ENCODE results near the gene SGMS1.
A peak's percentile ranks its signal among the peaks of the same experiment; 100 is the strongest.

The SGMS1 gene

DNA sequence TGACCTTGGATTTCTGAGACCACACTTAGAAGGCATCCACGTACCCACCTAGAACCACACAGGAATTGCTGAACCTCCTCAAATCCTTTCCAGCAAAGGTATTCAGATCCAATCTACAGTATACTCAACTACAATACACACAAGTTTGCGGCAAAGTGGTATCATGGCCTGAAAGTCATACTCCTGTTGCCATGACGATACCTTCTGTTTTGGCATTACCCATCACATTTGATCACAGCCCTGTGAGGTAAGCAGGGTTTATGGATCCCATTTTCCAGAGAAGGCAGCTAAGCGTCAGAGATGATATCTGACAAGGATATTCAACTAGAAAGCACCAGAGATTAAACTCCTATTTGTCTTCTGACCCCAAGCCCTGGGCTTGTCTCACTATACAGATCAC is 32.8 kb downstream of the SGMS1 start:
- Histone ChIP-seq H3K36me3 (ENCODE audit: control insufficient read depth in 1 of 2, insufficient read depth in 2 of 2, low read depth in 1 of 2, low read length in 2 of 2) (peaks cover 5 to 14% of the 10 kb centered on the region in 2 experiments), H3K4me2 (ENCODE audit: low read length, poor library complexity, severe bottlenecking) (no peak overlapping the region), H3K4me1 (ENCODE audit: control insufficient read depth, insufficient read depth, low read depth, low read length) (no peaks in the 10 kb centered on the region), H3K9me3 (ENCODE audit: control insufficient read depth, low read length) (no peaks in the 10 kb centered on the region), H3K27ac (ENCODE audit: low read length, poor library complexity, severe bottlenecking) (no peak overlapping the region), H4K91ac (ENCODE audit: low read length) (no peak overlapping the region), H2BK15ac (ENCODE audit: low read depth, poor library complexity, severe bottlenecking) (no peak overlapping the region), H3K18ac (ENCODE audit: low read depth in 1 of 2, low read length in 2 of 2) (no peak overlapping the region), H3K4ac (ENCODE audit: low read depth in 1 of 2, low read length in 2 of 2) (no peak overlapping the region), H4K8ac (ENCODE audit: low read length) (no peak overlapping the region), H2BK5ac (ENCODE audit: low read depth, low read length, poor library complexity, severe bottlenecking) (no peak overlapping the region), H2BK12ac (ENCODE audit: low read length in 2 of 2) (no peak overlapping the region), H2AK5ac (ENCODE audit: low read length, severe bottlenecking) (no peak overlapping the region), H3K23ac (ENCODE audit: low read length in 2 of 2) (no peak overlapping the region), H3K27me3 (ENCODE audit: control insufficient read depth in 1 of 2, insufficient read depth in 1 of 2, low read length in 2 of 2) (no peaks in the 10 kb centered on the region), H3K79me1 (replicated peaks; ENCODE audit: low read length, poor library complexity, severe bottlenecking) (peaks cover 15% of the 10 kb centered on the region), H3K9ac (ENCODE audit: low read length) (no peak overlapping the region), H2AFZ (ENCODE audit: low read depth, low read length) (no peak overlapping the region), H2BK120ac (ENCODE audit: low read depth, low read length) (no peak overlapping the region), H3K14ac (ENCODE audit: low read length in 2 of 2) (no peak overlapping the region), H3K4me3 (ENCODE audit: insufficient read depth in 1 of 2, low read depth in 1 of 2, low read length in 2 of 2) (no peak overlapping the region)
- no peak for DNase-seq
- WGBS, result 96% methylated on average over 4 of the region's 4 CpGs

DNA sequence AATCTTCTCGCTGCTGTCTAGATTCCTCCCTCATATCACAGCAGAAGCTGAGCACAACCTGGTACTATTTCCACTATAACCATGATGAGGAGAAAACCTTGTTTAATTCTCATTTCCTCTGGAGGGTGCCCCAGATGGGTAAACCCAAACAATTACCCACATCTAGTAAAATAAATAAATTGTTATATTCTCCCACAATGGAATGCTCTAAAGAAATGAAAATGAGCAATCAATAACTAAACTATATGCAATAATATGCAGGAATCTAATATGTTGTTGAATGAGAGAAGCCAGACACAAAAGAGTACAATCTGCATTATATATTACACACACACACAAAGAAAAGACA is 37.0 kb downstream of the SGMS1 start:
- Histone ChIP-seq H3K9ac (ENCODE audit: low read length) (no peak overlapping the region), H2BK120ac (ENCODE audit: low read depth, low read length) (no peak overlapping the region), H4K91ac (ENCODE audit: low read length) (no peak overlapping the region), H3K4ac (ENCODE audit: low read depth in 1 of 2, low read length in 2 of 2) (no peak overlapping the region), H2BK5ac (ENCODE audit: low read depth, low read length, poor library complexity, severe bottlenecking) (no peak overlapping the region), H3K27ac (ENCODE audit: low read length, poor library complexity, severe bottlenecking) (no peak overlapping the region), H3K4me2 (ENCODE audit: low read length, poor library complexity, severe bottlenecking) (no peak overlapping the region), H3K14ac (ENCODE audit: low read length in 2 of 2) (no peak overlapping the region), H3K4me3 (ENCODE audit: insufficient read depth in 1 of 2, low read depth in 1 of 2, low read length in 2 of 2) (no peak overlapping the region), H3K36me3 (ENCODE audit: control insufficient read depth in 1 of 2, insufficient read depth in 2 of 2, low read depth in 1 of 2, low read length in 2 of 2) (peaks cover 5 to 14% of the 10 kb centered on the region in 2 experiments), H2AFZ (ENCODE audit: low read depth, low read length) (no peak overlapping the region), H4K8ac (ENCODE audit: low read length) (no peak overlapping the region), H3K27me3 (ENCODE audit: control insufficient read depth in 1 of 2, insufficient read depth in 1 of 2, low read length in 2 of 2) (no peaks in the 10 kb centered on the region), H2BK15ac (ENCODE audit: low read depth, poor library complexity, severe bottlenecking) (no peak overlapping the region), H3K23ac (ENCODE audit: low read length in 2 of 2) (no peak overlapping the region), H2BK12ac (ENCODE audit: low read length in 2 of 2) (no peak overlapping the region), H3K4me1 (ENCODE audit: control insufficient read depth, insufficient read depth, low read depth, low read length) (peaks cover 2% of the 10 kb centered on the region), H3K79me1 (replicated peaks; ENCODE audit: low read length, poor library complexity, severe bottlenecking) (peaks cover 13% of the 10 kb centered on the region), H2AK5ac (ENCODE audit: low read length, severe bottlenecking) (no peak overlapping the region), H3K9me3 (ENCODE audit: control insufficient read depth, low read length) (no peaks in the 10 kb centered on the region), H3K18ac (ENCODE audit: low read depth in 1 of 2, low read length in 2 of 2) (no peak overlapping the region)
- DNase-seq, result no peak
- 30% methylated on average over 1 of the region's 1 CpG for WGBS

DNA sequence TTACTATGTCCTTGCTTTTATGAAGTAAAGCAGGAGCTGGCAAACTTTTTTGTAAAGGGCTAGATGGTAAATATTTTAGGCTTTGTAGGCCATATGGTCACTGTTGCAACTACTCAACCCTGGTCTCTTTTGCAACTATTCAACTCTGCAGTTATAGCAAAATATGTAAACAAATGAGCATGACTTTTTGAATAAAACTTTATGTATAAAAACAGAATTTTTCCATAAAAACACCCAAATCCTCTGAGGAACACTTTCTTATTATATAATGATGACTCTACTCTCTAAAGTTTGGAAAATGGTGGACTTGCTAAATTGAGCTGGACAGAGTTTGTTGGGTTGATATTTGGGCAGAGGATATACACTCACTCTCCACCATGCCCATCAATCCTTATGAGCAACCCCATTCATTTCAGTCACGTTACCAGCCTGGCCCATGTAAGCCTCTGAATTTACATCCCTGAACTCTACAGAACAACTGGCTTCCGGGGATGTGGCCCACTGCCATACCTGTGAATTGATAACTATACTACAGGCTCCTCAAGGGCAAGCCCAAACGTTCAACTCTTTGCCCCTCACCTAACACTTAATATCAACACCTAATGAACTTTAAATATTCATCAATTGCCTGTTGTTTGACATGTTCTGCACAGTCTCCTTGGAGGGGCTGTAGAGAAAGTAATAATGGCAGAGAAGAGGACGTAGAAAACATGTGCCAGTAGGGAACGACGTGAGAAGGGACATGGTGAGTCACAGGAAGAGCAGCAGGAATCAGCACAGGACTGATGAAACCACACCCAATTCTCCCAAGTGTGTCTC is 37.6 kb downstream of the SGMS1 start:
- Histone ChIP-seq H2BK5ac (ENCODE audit: low read depth, low read length, poor library complexity, severe bottlenecking) (no peak overlapping the region), H2BK120ac (ENCODE audit: low read depth, low read length) (no peak overlapping the region), H3K36me3 (ENCODE audit: control insufficient read depth in 1 of 2, insufficient read depth in 2 of 2, low read depth in 1 of 2, low read length in 2 of 2) (peaks cover 5 to 14% of the 10 kb centered on the region in 2 experiments), H2BK12ac (ENCODE audit: low read length in 2 of 2) (no peak overlapping the region), H2BK15ac (ENCODE audit: low read depth, poor library complexity, severe bottlenecking) (no peak overlapping the region), H3K14ac (ENCODE audit: low read length in 2 of 2) (no peak overlapping the region), H3K18ac (ENCODE audit: low read depth in 1 of 2, low read length in 2 of 2) (no peak overlapping the region), H3K9me3 (ENCODE audit: control insufficient read depth, low read length) (no peaks in the 10 kb centered on the region), H2AFZ (ENCODE audit: low read depth, low read length) (no peak overlapping the region), H4K8ac (ENCODE audit: low read length) (no peak overlapping the region), H3K27ac (ENCODE audit: low read length, poor library complexity, severe bottlenecking) (no peak overlapping the region), H2AK5ac (ENCODE audit: low read length, severe bottlenecking) (no peak overlapping the region), H4K91ac (ENCODE audit: low read length) (no peak overlapping the region), H3K4ac (ENCODE audit: low read depth in 1 of 2, low read length in 2 of 2) (no peak overlapping the region), H3K27me3 (ENCODE audit: control insufficient read depth in 1 of 2, insufficient read depth in 1 of 2, low read length in 2 of 2) (no peaks in the 10 kb centered on the region), H3K4me1 (ENCODE audit: control insufficient read depth, insufficient read depth, low read depth, low read length) (peaks cover 2% of the 10 kb centered on the region), H3K23ac (ENCODE audit: low read length in 2 of 2) (no peak overlapping the region), H3K9ac (ENCODE audit: low read length) (no peak overlapping the region), H3K4me3 (ENCODE audit: insufficient read depth in 1 of 2, low read depth in 1 of 2, low read length in 2 of 2) (no peak overlapping the region), H3K79me1 (replicated peaks; ENCODE audit: low read length, poor library complexity, severe bottlenecking) (peaks cover 12% of the 10 kb centered on the region), H3K4me2 (ENCODE audit: low read length, poor library complexity, severe bottlenecking) (no peak overlapping the region)
- WGBS, result 44% methylated on average over 5 of the region's 6 CpGs
- peak; percentile 58 for DNase-seq

DNA sequence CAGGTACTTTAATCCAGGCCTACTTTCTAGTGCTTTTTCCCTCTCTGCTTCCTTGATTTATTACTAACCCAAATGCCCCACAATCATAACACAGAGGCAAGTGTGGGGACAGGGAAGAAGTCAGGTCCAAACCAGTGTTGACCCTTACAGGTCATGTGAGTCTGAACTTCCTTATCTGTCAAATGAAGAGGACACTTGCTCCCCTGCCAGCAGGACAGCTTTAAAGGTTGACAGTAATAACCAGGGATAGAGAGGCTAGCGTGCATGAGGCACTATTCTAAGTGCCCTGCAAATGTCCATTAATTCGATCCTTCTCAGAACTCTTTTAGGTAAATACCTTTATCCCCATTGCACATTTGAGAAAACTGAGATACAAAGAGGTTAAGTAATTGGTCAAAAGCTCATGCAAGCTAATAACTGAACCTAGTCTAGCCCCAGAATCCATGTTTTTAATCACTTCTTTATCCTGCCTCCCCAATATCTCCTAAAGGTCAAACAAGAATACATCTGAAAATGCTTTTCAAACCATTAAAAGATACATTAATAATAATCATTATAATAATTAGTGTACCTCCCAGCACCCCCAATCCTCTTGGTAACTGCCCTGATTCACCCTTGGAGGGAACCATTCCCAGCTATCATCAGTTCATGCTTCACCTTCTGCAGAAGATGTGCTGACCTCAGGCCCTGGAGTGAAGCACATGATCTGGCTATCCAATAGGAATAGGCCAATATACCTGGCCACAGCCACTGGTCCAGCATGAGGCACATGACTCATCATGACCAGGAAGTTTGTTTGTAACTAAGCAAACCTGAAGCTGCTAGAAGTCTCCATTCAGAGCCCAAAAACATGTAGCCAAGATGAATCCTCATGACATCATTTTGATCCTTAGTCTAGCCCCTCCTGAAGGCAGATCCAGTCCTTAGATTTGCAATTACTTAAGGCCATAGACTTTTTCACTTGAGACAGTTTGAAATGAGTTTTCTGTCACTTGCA is 40.7 kb downstream of the SGMS1 start:
- H3K36me3 ChIP-seq (ENCODE audit: control insufficient read depth in 1 of 2, insufficient read depth in 2 of 2, low read depth in 1 of 2, low read length in 2 of 2), result peaks cover 0 to 6% of the 10 kb centered on the region in 2 experiments
- WGBS, result 100% methylated on average over 2 of the region's 2 CpGs

More for the DNA sequence above, 40.7 kb downstream of the SGMS1 start:
- H3K27me3 ChIP-seq (ENCODE audit: control insufficient read depth in 1 of 2, insufficient read depth in 1 of 2, low read length in 2 of 2), result no peaks in the 10 kb centered on the region
- peaks cover 2% of the 10 kb centered on the region for H3K4me1 ChIP-seq (ENCODE audit: control insufficient read depth, insufficient read depth, low read depth, low read length)
- H2BK15ac ChIP-seq (ENCODE audit: low read depth, poor library complexity, severe bottlenecking), result no peak overlapping the region
- H3K18ac ChIP-seq (ENCODE audit: low read depth in 1 of 2, low read length in 2 of 2), result no peak overlapping the region
- H2BK12ac ChIP-seq (ENCODE audit: low read length in 2 of 2), result no peak overlapping the region
- no peak overlapping the region for H3K4ac ChIP-seq (ENCODE audit: low read depth in 1 of 2, low read length in 2 of 2)
- H2AFZ ChIP-seq (ENCODE audit: low read depth, low read length), result no peak overlapping the region
- peaks cover 17% of the 10 kb centered on the region for H3K79me1 ChIP-seq (replicated peaks; ENCODE audit: low read length, poor library complexity, severe bottlenecking)
- no peak overlapping the region for H2BK120ac ChIP-seq (ENCODE audit: low read depth, low read length)
- no peak overlapping the region for H3K4me3 ChIP-seq (ENCODE audit: insufficient read depth in 1 of 2, low read depth in 1 of 2, low read length in 2 of 2)
- H3K4me2 ChIP-seq (ENCODE audit: low read length, poor library complexity, severe bottlenecking), result no peak overlapping the region
- H4K8ac ChIP-seq (ENCODE audit: low read length), result no peak overlapping the region
- H4K91ac ChIP-seq (ENCODE audit: low read length), result no peak overlapping the region
- no peaks in the 10 kb centered on the region for H3K9me3 ChIP-seq (ENCODE audit: control insufficient read depth, low read length)
- H2BK5ac ChIP-seq (ENCODE audit: low read depth, low read length, poor library complexity, severe bottlenecking), result no peak overlapping the region
- no peak overlapping the region for H2AK5ac ChIP-seq (ENCODE audit: low read length, severe bottlenecking)
- no peak overlapping the region for H3K23ac ChIP-seq (ENCODE audit: low read length in 2 of 2)
- no peak overlapping the region for H3K27ac ChIP-seq (ENCODE audit: low read length, poor library complexity, severe bottlenecking)
- no peak overlapping the region for H3K9ac ChIP-seq (ENCODE audit: low read length)
- no peak for DNase-seq
- no peak overlapping the region for H3K14ac ChIP-seq (ENCODE audit: low read length in 2 of 2)
